Pancreas (tissue), 10 donors: ENCODE results near the gene HOXB5. TPM values are rescaled to one million over a fixed set of nuclear protein-coding genes. Genes with fewer than 3 reads are reported as not detected.

Source experiments
- ATAC-seq, 4 donors: fragments of 200-7000 bp; cut with Tn5 transposase; one replicate each; pipeline versions ENCODE4 v1.8.0 to v1.9.1; 2020; ENCODE audit warnings: mild to moderate bottlenecking in 4 of 4, moderate library complexity in 4 of 4
- DNase-seq, 6 donors: peaks; one replicate each; pipeline ENCODE4 v3.0.0-alpha.2; 2020
- FAIRE-seq: peaks from 2 replicates; lab custom pipeline; 2012; peaks lifted over from hg19 to GRCh38; lab: Jason Lieb, UNC
- H3K27ac ChIP-seq, 4 donors: fragments of 200-600 bp; sonication (generic); 1 replicate in 3 of 4; 2 replicates in 1 of 4; pipeline versions ENCODE4 v1.5.0 to v1.8.0; 2020
- H3K27me3 ChIP-seq, 4 donors: fragments of 200-600 bp; one replicate each; pipeline ENCODE4 v1.8.0; 2021
- H3K36me3 ChIP-seq, 3 donors: fragments of 200-600 bp; sonication (generic) in 1 of 3; one replicate each; pipeline versions ENCODE4 v1.5.0 to v1.8.0; 2020 to 2021
- H3K4me1 ChIP-seq, 3 donors: fragments of 200-600 bp; one replicate each; pipeline ENCODE4 v1.8.0; 2021
- H3K4me3 ChIP-seq, 4 donors: fragments of 200-600 bp; sonication (generic) in 2 of 4; one replicate each; pipeline versions ENCODE4 v1.5.0 to v1.8.0; 2020 to 2021
- H3K9me3 ChIP-seq, 4 donors: fragments of 200-600 bp; one replicate each; pipeline ENCODE4 v1.8.0; 2021
- WGBS, 2 donors: extraction: QIAGEN DNeasy Blood & Tissue Kit; methylation state at CpG; one replicate each; pipeline ENCODE4 v1.1.7; 2013; 5-methylcytosine and 5-hydroxymethylcytosine counted together
- intact Hi-C, 3 donors: fragments of 100-400 bp; cut with DNase I; formaldehyde crosslinking; loops; one replicate each; pipeline versions ENCODE4 v1.11.1 to v1.14.2; 2022
- polyA plus RNA-seq, 2 donors: library from polyadenylated mRNA; stranded (reverse); fragments of 200-250 nt; gene quantifications; one replicate each; pipeline ENCODE4 v1.2.3, GENCODE V29; 2013
- total RNA-seq, 6 donors: library from RNA; stranded (reverse); fragmentation: NEBNext Ultra II Directional in 4 of 6; extraction: Animal tissue kit (Norgen Biotek cat#: 25700) in 4 of 6; gene quantifications; one replicate each; pipeline versions ENCODE4 v1.2.1 to v1.2.4, GENCODE V29; 2021 to 2023
- TF ChIP-seq, protein P1 (sequence below), 4 donors: fragments of 200-600 bp; sonication (generic) in 3 of 4; IDR thresholded peaks; one replicate each; pipeline versions ENCODE4 v1.5.0 to v1.8.0; 2021; ENCODE audit warnings: antibody characterized with exemption in 4 of 4
- donor health status: healthy with polysubstance abuse.
- donor health status: DM: no; HTN: no; CAD: no; lungs with moderate emphysema.
- donor health status: DM: no; HTN: no; CAD: no.
- donor health status: control.
- donor health status: control.
- donor health status: Bipolar disorder and iron deficiency.
- donor health status: DM: yes; HTN: yes; CAD: no.
- donor health status: DM: no; HTN: no; CAD: no.
- donor health status: DM: no; HTN: no; CAD: no.
- donor health status: DM: yes; HTN: yes; CAD: no.

HOXB5 gene
- total and polyA plus RNA-seq, 8 donors = 0.19 to 1.0 (median 0.38) TPM

DNA sequence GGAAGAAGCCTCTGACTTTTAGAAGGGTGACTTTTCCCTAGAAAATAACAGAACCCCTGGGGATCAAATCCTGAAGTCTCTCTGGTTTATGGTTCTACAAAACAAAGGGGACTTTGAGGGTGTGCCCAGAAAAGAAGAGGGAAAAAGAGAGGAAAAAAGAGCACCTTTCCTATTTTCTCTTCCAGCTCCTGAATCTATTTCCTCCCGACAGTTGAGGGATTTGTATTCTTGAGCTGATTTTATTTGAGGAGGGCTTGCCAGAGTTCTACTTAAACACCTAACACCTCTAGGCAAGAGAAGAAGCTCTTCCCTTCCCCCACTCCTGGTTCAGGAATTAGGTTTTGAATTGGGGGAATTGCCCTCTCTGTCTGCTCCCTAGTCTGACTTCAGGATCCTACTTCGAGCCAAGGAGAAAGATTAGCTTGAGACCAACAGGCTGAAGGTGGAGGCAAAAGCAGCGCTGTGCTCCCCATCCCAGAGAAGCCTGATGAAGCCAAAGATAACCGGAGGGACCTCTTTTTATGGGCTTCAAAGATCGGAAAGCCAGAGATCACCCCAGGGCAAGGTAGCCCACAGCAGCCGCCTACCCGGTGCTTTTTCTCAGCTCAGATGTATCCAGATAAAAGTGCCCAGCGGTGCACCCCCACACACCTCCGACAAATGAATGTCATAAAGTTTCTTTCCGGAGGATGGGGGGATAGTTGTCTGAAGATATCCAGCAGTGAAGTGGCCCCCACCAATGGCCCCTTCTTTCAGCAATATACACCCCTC is 4.3 kb downstream of the HOXB5 start:
- intact Hi-C loops = no loop called here
- FAIRE-seq (no peak), ATAC-seq (no peak), DNase-seq (no peak)
- TF ChIP-seq, protein P1, sequence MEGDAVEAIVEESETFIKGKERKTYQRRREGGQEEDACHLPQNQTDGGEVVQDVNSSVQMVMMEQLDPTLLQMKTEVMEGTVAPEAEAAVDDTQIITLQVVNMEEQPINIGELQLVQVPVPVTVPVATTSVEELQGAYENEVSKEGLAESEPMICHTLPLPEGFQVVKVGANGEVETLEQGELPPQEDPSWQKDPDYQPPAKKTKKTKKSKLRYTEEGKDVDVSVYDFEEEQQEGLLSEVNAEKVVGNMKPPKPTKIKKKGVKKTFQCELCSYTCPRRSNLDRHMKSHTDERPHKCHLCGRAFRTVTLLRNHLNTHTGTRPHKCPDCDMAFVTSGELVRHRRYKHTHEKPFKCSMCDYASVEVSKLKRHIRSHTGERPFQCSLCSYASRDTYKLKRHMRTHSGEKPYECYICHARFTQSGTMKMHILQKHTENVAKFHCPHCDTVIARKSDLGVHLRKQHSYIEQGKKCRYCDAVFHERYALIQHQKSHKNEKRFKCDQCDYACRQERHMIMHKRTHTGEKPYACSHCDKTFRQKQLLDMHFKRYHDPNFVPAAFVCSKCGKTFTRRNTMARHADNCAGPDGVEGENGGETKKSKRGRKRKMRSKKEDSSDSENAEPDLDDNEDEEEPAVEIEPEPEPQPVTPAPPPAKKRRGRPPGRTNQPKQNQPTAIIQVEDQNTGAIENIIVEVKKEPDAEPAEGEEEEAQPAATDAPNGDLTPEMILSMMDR (IDR thresholded peaks at IDR 0.05) = no peak
- peaks cover 0 to 7% (median 6%) of the 10 kb centered on the region in 3 donors for H3K4me1 ChIP-seq
- H3K27ac ChIP-seq = no peak overlapping the region
- no peak overlapping the region for H3K4me3 ChIP-seq
- H3K27me3 ChIP-seq = peaks cover 5 to 60% (median 10%) of the 10 kb centered on the region in 4 donors
- H3K9me3 ChIP-seq = no peaks in the 10 kb centered on the region
- 17% methylated on average over 10 of the region's 10 CpGs for WGBS, 2 donors
- no peaks in the 10 kb centered on the region for H3K36me3 ChIP-seq

DNA sequence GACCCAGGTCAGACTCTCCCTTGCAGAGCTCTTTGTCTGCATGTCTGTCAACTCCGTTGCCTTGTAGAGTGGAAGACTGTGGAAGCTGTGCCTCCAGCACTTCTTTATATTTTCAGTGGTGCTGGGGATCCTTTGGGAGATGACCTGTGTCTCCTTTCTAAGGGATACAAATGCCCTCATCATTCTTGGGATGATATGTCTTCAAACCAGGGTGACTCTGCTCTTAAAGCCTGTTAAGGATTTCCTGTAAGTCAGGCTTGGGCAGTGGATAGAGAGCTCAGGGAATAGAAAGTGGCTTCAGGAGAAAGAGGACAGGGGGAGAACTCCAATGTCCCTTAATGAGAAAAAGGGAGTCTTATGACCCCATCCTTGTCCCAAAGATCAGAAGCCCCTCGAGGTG is 5.1 kb downstream of the HOXB5 start:
- H3K4me3 ChIP-seq = no peak overlapping the region

DNA sequence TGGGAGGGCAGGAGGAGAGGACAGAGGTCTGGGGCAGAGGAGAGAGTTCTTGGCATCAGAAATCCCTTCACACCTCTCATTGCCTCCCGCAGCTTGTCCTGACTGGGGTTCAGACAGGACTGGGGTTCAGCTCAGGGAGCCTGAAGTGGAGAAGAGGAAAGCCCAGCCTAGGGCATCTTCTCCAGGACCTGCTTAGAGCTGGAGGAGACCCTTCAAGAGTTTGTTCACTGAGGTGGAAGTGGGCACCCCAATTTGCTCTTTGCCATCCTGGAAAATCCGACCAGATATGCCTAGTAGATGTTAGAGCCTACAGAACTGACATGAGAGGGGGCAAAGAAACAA is 5.5 kb downstream of the HOXB5 start:
- H3K36me3 ChIP-seq = no peaks in the 10 kb centered on the region
- no peak overlapping the region for H3K27ac ChIP-seq
- FAIRE-seq (no peak), DNase-seq (no peak), ATAC-seq (no peak)
- intact Hi-C loops = no loop called here
- no peaks in the 10 kb centered on the region for H3K9me3 ChIP-seq
- H3K27me3 ChIP-seq = peaks cover 5 to 62% (median 12%) of the 10 kb centered on the region in 4 donors
- TF ChIP-seq, protein P1 (IDR thresholded peaks at IDR 0.05) = no peak
- H3K4me3 ChIP-seq = no peak overlapping the region
- WGBS, 2 donors = 33 to 50% methylated on average over 2 of the region's 2 CpGs
- peaks cover 0 to 7% (median 6%) of the 10 kb centered on the region in 3 donors for H3K4me1 ChIP-seq

More for the DNA sequence above, 5.1 kb downstream of the HOXB5 start:
- intact Hi-C loops = no loop called here
- Histone ChIP-seq H3K4me1 (peaks cover 0 to 7% (median 6%) of the 10 kb centered on the region in 3 donors), H3K9me3 (no peaks in the 10 kb centered on the region), H3K27me3 (peaks cover 5 to 62% (median 10%) of the 10 kb centered on the region in 4 donors), H3K27ac (no peak overlapping the region), H3K36me3 (no peaks in the 10 kb centered on the region)
- TF ChIP-seq, protein P1 (IDR thresholded peaks at IDR 0.05) = no peak
- ATAC-seq (no peak), FAIRE-seq (no peak), DNase-seq (no peak)
- 15 to 16% methylated on average over 2 of the region's 2 CpGs for WGBS, 2 donors

DNA sequence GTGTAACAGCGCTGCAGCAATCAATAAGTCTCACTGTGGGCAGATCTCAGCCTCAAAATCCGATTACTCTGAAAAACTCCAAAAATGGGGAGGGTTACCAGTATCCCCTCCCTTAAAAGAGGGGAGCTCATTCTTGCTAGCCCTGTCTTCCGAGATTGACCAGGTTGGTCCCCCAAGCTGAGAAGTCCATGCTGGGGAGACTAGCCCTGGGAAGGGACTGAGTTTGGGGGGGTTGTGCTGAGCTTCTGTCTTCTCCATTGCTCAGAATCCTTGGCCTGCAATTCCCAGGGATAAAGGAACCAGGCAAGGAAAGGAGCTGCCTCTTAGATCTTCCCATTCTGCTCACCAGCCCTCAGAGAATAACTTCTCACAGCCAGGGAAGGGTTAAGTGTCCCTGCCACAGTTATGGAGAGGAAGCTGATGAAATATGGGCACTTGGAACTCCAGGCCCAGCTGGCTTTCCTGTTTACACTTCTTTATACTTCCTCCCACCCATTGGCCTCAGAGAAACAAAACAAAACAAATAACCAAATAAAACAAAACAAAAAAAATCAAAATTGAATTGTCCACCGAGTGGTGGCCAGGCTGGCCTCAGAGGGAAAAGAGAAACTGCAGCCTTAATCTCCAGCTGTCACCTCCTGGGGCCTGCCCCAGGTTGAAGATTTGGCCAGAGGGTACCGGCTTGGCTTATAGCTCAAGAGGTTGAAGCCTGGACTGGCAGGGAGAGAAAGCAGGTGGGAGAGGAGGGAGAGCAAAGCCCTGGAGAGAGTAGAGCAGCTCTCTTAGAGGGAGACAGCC is 6.1 kb downstream of the HOXB5 start:
- ATAC-seq (no peak), FAIRE-seq (no peak), DNase-seq (no peak)
- H3K9me3 ChIP-seq = no peaks in the 10 kb centered on the region
- 36 to 39% methylated on average over 5 of the region's 5 CpGs for WGBS, 2 donors
- peaks cover 5 to 64% (median 13%) of the 10 kb centered on the region in 4 donors for H3K27me3 ChIP-seq
- peaks cover 0 to 7% (median 6%) of the 10 kb centered on the region in 3 donors for H3K4me1 ChIP-seq
- no peaks in the 10 kb centered on the region for H3K36me3 ChIP-seq
- no peak overlapping the region for H3K4me3 ChIP-seq
- intact Hi-C loops = no loop called here
- TF ChIP-seq, protein P1 (IDR thresholded peaks at IDR 0.05) = no peak
- H3K27ac ChIP-seq = no peak overlapping the region
